OCI-LY7 (cell line): ENCODE data around the gene ARHGAP45. TPM values are rescaled to one million over a fixed set of nuclear protein-coding genes. Genes with fewer than 3 reads are reported as not detected.

Experiments
- BruUV-seq: library from RNA; stranded (reverse); fragments of 400-500 nt; replicated peaks from 2 replicates; lab custom pipeline; 2021; lab: Mats Ljungman, UMichigan
- CTCF ChIA-PET: fragments of 300-600 bp; sonication (Branson Sonifier 250); formaldehyde crosslinking; loops from one replicate; lab custom pipeline; 2022; ENCODE audit warnings: antibody characterized with exemption; ENCODE audit not compliant: unreplicated experiment; lab: Charles Lee
- POLR2A ChIA-PET: fragments of 300-600 bp; sonication (Branson Sonifier 250); formaldehyde crosslinking; loops from one replicate; lab custom pipeline; 2022; ENCODE audit warnings: antibody characterized with exemption; lab: Charles Lee
- DNase-seq: peaks from one replicate; pipeline ENCODE4 v3.0.0-alpha.2; 2015; ENCODE audit warnings: low spot score
- H2AFZ ChIP-seq: fragments of 200-600 bp; sonication (generic), shearing (Covaris generic); 2 replicates; pipeline ENCODE4 v1.6.1; 2014; ENCODE audit warnings: mild to moderate bottlenecking, antibody characterized with exemption, low read length, moderate library complexity
- H3K27ac ChIP-seq: fragments of 200-600 bp; sonication (generic); 2 replicates; pipeline ENCODE4 v1.5.1; 2014; ENCODE audit warnings: mixed run types, low read depth, mild to moderate bottlenecking, moderate library complexity, low read length, inconsistent platforms; ENCODE audit not compliant: poor library complexity, severe bottlenecking
- H3K36me3 ChIP-seq: fragments of 200-600 bp; sonication (generic); 2 replicates; pipeline ENCODE4 v1.6.1; 2014; ENCODE audit warnings: mild to moderate bottlenecking, antibody characterized with exemption, low read length, moderate library complexity, mixed read lengths; ENCODE audit not compliant: insufficient read depth
- H3K4me1 ChIP-seq: fragments of 200-600 bp; sonication (generic); 2 replicates; pipeline ENCODE4 v1.5.1; 2014; ENCODE audit warnings: mild to moderate bottlenecking, low read length; ENCODE audit not compliant: insufficient read depth, poor library complexity, severe bottlenecking
- H3K4me2 ChIP-seq: fragments of 200-600 bp; sonication (generic); 2 replicates; pipeline ENCODE4 v1.6.1; 2014; ENCODE audit warnings: mild to moderate bottlenecking, low read length
- H3K4me3 ChIP-seq: fragments of 200-600 bp; sonication (generic); 2 replicates; pipeline ENCODE4 v1.5.1; 2014; ENCODE audit warnings: mild to moderate bottlenecking, low read depth, low read length; ENCODE audit not compliant: poor library complexity, severe bottlenecking
- H3K79me2 ChIP-seq: fragments of 200-600 bp; sonication (generic); 2 replicates; pipeline ENCODE4 v1.6.1; 2016; ENCODE audit warnings: low read depth, mild to moderate bottlenecking, low read length, moderate library complexity, mixed read lengths; ENCODE audit not compliant: insufficient read depth
- H3K9me2 ChIP-seq: fragments of 200-600 bp; sonication (generic); 2 replicates; pipeline ENCODE4 v1.6.1; 2016; ENCODE audit warnings: mild to moderate bottlenecking, low read length, mixed read lengths; ENCODE audit not compliant: insufficient read depth
- H3K9me3 ChIP-seq: fragments of 200-600 bp; sonication (generic); 2 replicates; pipeline ENCODE4 v1.6.1; 2014; ENCODE audit warnings: mild to moderate bottlenecking, mixed run types, low read length, mixed read lengths
- H4K20me1 ChIP-seq: fragments of 200-600 bp; sonication (generic); 2 replicates; pipeline ENCODE4 v1.6.1; 2014; ENCODE audit warnings: mild to moderate bottlenecking, antibody characterized with exemption, low read length, moderate library complexity, mixed read lengths; ENCODE audit not compliant: insufficient read depth
- EZH2phosphoT487 ChIP-seq: fragments of 200-600 bp; sonication (generic); IDR thresholded peaks from 2 replicates; pipeline ENCODE4 v1.6.1; 2018; ENCODE audit warnings: low read depth, borderline replicate concordance, mild to moderate bottlenecking, mixed run types, antibody characterized with exemption, low read length, moderate library complexity, mixed read lengths
- intact Hi-C: fragments of 100-400 bp; cut with micrococcal nuclease; formaldehyde crosslinking; loops from one replicate; pipeline ENCODE4 v1.10.0; 2022; ENCODE audit not compliant: unreplicated experiment
- total RNA-seq, 2 experiments: library from RNA; depleted of rRNA in 1 of 2; stranded (reverse); fragments of >200 nt in 1 of 2; shearing (Covaris generic) in 1 of 2; gene quantifications; 2 replicates each; pipeline ENCODE4 v1.2.3, GENCODE V29; 2014 to 2022
- TF ChIP-seq, protein P1 (sequence below): fragments of 200-600 bp; sonication (generic); conservative IDR thresholded peaks from 2 replicates; pipeline ENCODE4 v1.5.1; 2014; ENCODE audit warnings: mild to moderate bottlenecking, antibody characterized with exemption, low read length, moderate library complexity, mixed read lengths

The ARHGAP45 gene
- total RNA-seq, 2 experiments from 2014 or later: 135 to 143 TPM

DNA sequence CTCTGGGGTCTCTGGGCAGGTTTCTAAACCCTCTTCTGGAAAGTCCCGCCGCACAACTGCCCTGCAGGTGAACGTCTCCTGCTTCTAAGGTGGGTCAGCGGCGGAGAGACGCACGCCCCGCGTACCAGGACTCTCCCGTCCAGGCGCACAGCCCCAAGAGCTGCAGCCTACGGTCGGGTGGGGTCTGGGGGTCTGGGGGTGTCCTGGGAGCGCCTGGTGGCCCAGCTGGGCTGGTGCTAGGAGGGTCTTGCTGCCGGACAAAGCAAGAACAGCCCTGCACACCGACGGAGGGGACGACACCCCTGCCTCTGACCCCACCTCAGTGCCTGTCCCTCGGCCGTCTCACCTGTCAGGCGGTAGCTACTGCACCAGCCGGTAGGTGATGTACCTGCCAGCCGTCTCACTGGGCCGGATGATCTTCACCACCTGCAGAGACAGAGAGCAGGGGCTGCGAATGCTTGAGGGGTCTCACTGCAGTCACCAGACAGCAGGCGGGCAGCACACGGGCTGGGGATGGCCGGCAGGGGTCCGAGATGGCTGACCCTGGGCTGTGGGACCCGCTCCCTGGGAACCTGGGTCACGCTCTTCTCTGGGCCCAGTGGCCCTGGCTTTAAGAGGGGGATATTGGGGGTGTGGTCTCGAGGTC, 22.3 kb downstream of the ARHGAP45 start:
- intact Hi-C loops: no loop called here
- TF ChIP-seq EZH2phosphoT487: no peak
- TF ChIP-seq, protein P1, sequence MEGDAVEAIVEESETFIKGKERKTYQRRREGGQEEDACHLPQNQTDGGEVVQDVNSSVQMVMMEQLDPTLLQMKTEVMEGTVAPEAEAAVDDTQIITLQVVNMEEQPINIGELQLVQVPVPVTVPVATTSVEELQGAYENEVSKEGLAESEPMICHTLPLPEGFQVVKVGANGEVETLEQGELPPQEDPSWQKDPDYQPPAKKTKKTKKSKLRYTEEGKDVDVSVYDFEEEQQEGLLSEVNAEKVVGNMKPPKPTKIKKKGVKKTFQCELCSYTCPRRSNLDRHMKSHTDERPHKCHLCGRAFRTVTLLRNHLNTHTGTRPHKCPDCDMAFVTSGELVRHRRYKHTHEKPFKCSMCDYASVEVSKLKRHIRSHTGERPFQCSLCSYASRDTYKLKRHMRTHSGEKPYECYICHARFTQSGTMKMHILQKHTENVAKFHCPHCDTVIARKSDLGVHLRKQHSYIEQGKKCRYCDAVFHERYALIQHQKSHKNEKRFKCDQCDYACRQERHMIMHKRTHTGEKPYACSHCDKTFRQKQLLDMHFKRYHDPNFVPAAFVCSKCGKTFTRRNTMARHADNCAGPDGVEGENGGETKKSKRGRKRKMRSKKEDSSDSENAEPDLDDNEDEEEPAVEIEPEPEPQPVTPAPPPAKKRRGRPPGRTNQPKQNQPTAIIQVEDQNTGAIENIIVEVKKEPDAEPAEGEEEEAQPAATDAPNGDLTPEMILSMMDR: no peak
- Histone ChIP-seq H3K9me2 (no peaks in the 10 kb centered on the region), H3K36me3 (peaks cover 87% of the 10 kb centered on the region), H3K4me2 (0 out of 2 replicates have a peak overlapping the region, but pooled peaks have one; percentile 51), H3K79me2 (peaks cover 15% of the 10 kb centered on the region), H3K4me3 (no peak overlapping the region), H3K27ac (peak overlapping the region; percentile 83), H3K4me1 (peaks cover 37% of the 10 kb centered on the region), H3K9me3 (no peaks in the 10 kb centered on the region), H4K20me1 (no peaks in the 10 kb centered on the region), H2AFZ (no peak overlapping the region)
- DNase-seq: no peak
- ChIA-PET CTCF (no interaction called here), POLR2A (no interaction called here)
- BruUV-seq: no TSS peak

DNA sequence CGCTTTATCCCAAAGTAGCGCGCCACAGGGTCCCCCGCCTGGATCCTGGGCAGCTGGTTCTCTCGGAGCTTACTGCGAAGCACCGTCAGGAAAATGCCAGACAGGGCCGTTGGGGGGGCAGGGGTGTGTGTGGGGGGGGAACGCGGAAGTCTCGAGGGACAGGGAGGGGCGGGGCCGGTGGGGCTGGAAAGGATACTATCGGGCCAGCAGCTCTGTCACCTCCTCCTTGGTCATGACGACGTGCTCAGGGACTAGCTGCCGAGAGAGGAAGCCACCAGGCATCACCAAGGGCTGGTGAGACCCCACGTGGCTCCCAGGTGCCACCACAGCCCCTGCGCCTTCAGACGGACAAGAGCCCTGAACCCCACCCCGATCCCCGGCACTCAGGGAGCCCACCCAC, 22.9 kb downstream of the ARHGAP45 start:
- CTCF ChIA-PET: no interaction called here
- no peak for TF ChIP-seq EZH2phosphoT487
- TF ChIP-seq, protein P1: no peak
- POLR2A ChIA-PET: interaction anchor here (1.2 kb wide), 1 partner anchor 32 kb away, joined by 3 read pairs; no protein-coding TSS in a partner anchor
- Histone ChIP-seq H3K4me3 (no peak overlapping the region), H3K79me2 (peaks cover 21% of the 10 kb centered on the region), H3K4me2 (0 out of 2 replicates have a peak overlapping the region, but pooled peaks have one; percentile 5), H3K36me3 (peaks cover 82% of the 10 kb centered on the region), H3K27ac (peak overlapping the region; percentile 23), H3K9me2 (no peaks in the 10 kb centered on the region), H3K9me3 (no peaks in the 10 kb centered on the region), H4K20me1 (0 out of 2 replicates have a peak, but pooled peaks cover 4% of the 10 kb centered on the region), H2AFZ (no peak overlapping the region), H3K4me1 (peaks cover 37% of the 10 kb centered on the region)
- intact Hi-C loops: no loop called here
- DNase-seq: peak; percentile 81
- no TSS peak for BruUV-seq
